ENCODE measurements around the gene TRAP1.
A peak's percentile ranks its signal among the peaks of the same experiment; 100 is the strongest.

TRAP1 gene

DNA sequence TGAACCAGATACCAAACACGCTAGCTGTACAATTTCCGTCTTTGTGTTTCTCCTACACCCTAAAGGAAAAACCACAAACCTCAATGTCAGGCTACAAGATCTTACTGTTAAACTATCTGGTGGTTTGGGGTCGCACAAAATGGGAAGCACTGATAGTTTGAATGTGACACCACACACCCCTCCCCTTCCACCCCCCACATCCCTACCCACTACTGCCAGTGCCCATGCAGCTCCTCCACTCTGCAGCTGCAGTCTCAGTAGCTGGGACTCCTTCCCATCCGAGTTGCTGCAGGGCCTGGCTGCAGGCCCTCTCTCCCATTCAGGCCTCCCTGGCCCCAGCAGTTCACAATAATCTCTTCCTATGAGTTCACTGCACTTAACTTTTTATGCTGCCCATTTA is 18.4 kb downstream of the TRAP1 start:
- H2AFZ ChIP-seq (ENCODE audit: low read depth, low read length) = no peak overlapping the region
- no peak overlapping the region for H3K4me2 ChIP-seq (ENCODE audit: low read length)
- H3K9ac ChIP-seq (ENCODE audit: low read length) = no peak overlapping the region
- H4K20me1 ChIP-seq (ENCODE audit: insufficient read depth, low read length) = peaks cover 7% of the 10 kb centered on the region
- H3K4me1 ChIP-seq (ENCODE audit: low read length) = peaks cover 16% of the 10 kb centered on the region
- H3K9me3 ChIP-seq (ENCODE audit: insufficient read depth, low read length) = no peaks in the 10 kb centered on the region
- H3K79me2 ChIP-seq (ENCODE audit: low read length) = peaks cover 93% of the 10 kb centered on the region
- H3K4me3 ChIP-seq (ENCODE audit: low read length) = no peak overlapping the region
- H3K36me3 ChIP-seq (replicated peaks; ENCODE audit: low read depth, low read length) = peaks cover 17% of the 10 kb centered on the region
- H3K27me3 ChIP-seq (ENCODE audit: low read depth, low read length) = no peaks in the 10 kb centered on the region
- TF ChIP-seq, protein P1, sequence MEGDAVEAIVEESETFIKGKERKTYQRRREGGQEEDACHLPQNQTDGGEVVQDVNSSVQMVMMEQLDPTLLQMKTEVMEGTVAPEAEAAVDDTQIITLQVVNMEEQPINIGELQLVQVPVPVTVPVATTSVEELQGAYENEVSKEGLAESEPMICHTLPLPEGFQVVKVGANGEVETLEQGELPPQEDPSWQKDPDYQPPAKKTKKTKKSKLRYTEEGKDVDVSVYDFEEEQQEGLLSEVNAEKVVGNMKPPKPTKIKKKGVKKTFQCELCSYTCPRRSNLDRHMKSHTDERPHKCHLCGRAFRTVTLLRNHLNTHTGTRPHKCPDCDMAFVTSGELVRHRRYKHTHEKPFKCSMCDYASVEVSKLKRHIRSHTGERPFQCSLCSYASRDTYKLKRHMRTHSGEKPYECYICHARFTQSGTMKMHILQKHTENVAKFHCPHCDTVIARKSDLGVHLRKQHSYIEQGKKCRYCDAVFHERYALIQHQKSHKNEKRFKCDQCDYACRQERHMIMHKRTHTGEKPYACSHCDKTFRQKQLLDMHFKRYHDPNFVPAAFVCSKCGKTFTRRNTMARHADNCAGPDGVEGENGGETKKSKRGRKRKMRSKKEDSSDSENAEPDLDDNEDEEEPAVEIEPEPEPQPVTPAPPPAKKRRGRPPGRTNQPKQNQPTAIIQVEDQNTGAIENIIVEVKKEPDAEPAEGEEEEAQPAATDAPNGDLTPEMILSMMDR (IDR thresholded peaks at IDR 0.05; ENCODE audit: low read depth, low read length) = no peak
- TF ChIP-seq EZH2phosphoT487 (IDR thresholded peaks at IDR 0.05; ENCODE audit: low read depth) = no peak
- H3K27ac ChIP-seq (ENCODE audit: low read length) = no peak overlapping the region

DNA sequence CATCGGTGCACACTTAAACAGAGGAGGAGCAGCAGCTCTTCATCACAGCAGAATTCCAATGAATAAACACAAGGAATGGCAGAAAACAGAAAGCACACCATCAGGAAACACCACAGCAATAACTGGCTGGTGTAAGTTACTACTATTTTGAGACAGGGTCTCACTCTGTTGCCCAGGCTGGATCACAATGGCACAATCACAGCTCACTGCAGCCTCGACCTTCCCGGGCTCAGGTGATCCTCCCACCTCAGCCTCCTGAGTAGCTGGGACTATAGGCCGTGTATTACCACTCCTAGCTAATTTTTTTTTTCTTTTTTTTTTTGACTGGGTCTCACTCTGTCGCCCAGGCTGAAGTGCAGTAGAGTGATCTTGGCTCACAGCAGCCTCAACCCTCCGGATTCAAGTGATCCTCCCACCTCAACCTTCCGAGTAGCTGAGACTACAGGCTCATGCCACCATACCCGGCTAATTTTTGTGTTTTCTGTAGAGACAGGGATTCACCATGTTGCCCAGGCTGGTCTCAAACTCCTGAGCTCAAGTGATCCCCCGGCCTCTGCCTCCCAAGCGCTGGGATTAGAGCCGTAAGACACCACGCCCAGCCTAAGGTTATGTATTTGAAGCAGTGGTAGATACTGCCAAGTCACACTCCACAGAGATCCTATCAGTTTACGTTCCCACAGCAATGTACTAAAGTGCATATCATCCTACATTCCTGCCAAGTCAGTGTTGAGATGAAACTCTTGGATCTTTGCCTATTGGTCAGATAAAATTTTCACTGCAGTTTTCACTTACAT is 20.7 kb downstream of the TRAP1 start:
- peaks cover 87% of the 10 kb centered on the region for H3K79me2 ChIP-seq (ENCODE audit: low read length)
- peaks cover 7% of the 10 kb centered on the region for H4K20me1 ChIP-seq (ENCODE audit: insufficient read depth, low read length)
- H3K4me2 ChIP-seq (ENCODE audit: low read length) = peak overlapping the region; percentile 43; the same call in 1 of the 2 replicates
- H3K9me3 ChIP-seq (ENCODE audit: insufficient read depth, low read length) = no peaks in the 10 kb centered on the region
- TF ChIP-seq, protein P1 (IDR thresholded peaks at IDR 0.05; ENCODE audit: low read depth, low read length) = no peak
- no peak for TF ChIP-seq EZH2phosphoT487 (IDR thresholded peaks at IDR 0.05; ENCODE audit: low read depth)
- no peak overlapping the region for H3K4me3 ChIP-seq (ENCODE audit: low read length)
- no peak overlapping the region for H3K9ac ChIP-seq (ENCODE audit: low read length)
- no peaks in the 10 kb centered on the region for H3K27me3 ChIP-seq (ENCODE audit: low read depth, low read length)
- H3K27ac ChIP-seq (ENCODE audit: low read length) = no peak overlapping the region
- peaks cover 16% of the 10 kb centered on the region for H3K4me1 ChIP-seq (ENCODE audit: low read length)
- H2AFZ ChIP-seq (ENCODE audit: low read depth, low read length) = no peak overlapping the region
- peaks cover 15% of the 10 kb centered on the region for H3K36me3 ChIP-seq (replicated peaks; ENCODE audit: low read depth, low read length)

DNA sequence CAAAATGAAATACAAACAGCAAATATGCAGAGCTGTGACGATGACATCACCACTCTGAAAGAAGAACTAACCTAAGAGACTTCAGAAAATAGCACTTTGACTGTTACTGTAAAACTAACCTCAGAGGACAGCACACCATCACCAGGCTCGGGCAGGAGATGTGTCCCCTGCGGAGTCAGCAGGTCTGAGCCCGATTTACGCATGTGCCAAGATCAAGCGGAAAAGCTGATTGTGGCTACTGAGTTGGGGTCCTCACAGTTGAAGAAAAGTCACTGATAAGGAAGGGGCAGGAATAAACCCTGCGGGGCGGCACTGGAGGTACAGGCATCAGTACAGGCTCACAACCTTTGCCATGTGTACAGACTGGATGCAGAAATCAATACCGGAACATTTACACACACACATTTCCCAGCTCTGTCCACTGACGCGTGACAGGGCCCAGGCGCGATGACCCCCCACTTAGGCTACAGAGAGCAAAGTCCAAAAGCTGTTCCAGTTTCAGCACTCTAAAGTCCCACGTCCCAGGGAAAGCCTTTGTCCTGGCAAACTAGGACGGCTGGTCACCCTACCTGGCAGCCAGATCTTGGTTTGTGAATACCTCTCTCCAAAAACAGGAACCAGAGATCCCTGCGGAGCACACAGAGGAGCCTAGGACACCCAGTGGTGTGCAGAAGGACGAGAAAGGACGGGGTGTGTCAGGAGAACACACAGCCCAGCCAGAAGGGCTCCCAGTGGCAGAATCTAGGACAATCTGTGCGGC is 21.5 kb downstream of the TRAP1 start:
- peak overlapping the region; percentile 1; the same call in 1 of the 2 replicates for H3K4me3 ChIP-seq (ENCODE audit: low read length)
- no peak overlapping the region for H3K9ac ChIP-seq (ENCODE audit: low read length)
- peaks cover 7% of the 10 kb centered on the region for H4K20me1 ChIP-seq (ENCODE audit: insufficient read depth, low read length)
- no peaks in the 10 kb centered on the region for H3K27me3 ChIP-seq (ENCODE audit: low read depth, low read length)
- H2AFZ ChIP-seq (ENCODE audit: low read depth, low read length) = no peak overlapping the region
- TF ChIP-seq, protein P1 (IDR thresholded peaks at IDR 0.05; ENCODE audit: low read depth, low read length) = no peak
- TF ChIP-seq EZH2phosphoT487 (IDR thresholded peaks at IDR 0.05; ENCODE audit: low read depth) = no peak
- peaks cover 15% of the 10 kb centered on the region for H3K36me3 ChIP-seq (replicated peaks; ENCODE audit: low read depth, low read length)
- H3K79me2 ChIP-seq (ENCODE audit: low read length) = peaks cover 84% of the 10 kb centered on the region
- no peaks in the 10 kb centered on the region for H3K9me3 ChIP-seq (ENCODE audit: insufficient read depth, low read length)
- peak overlapping the region; percentile 48 for H3K27ac ChIP-seq (ENCODE audit: low read length)
- H3K4me1 ChIP-seq (ENCODE audit: low read length) = peaks cover 16% of the 10 kb centered on the region
- peak overlapping the region; percentile 43 for H3K4me2 ChIP-seq (ENCODE audit: low read length)

DNA sequence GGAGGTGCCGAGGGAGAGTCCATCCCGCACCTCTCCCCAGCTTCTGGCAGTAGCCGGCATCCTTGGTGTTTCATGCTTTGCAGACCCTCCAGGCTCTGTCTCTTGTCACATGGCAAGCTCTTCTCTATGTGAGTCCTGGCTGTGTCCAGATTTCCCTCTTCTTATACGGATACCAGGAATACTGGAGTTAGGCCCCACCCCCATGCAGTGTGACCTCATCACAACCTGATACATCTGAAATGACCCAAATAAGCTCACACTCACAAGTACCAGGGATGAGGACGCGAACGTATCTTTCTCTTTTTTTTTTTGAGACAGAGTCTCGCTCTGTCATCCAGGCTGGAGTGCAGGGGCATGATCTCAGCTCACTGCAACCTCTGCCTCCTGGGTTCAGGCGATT is 23.3 kb downstream of the TRAP1 start:
- no peak overlapping the region for H2AFZ ChIP-seq (ENCODE audit: low read depth, low read length)
- no peaks in the 10 kb centered on the region for H3K9me3 ChIP-seq (ENCODE audit: insufficient read depth, low read length)
- H4K20me1 ChIP-seq (ENCODE audit: insufficient read depth, low read length) = peaks cover 7% of the 10 kb centered on the region
- H3K27ac ChIP-seq (ENCODE audit: low read length) = no peak overlapping the region
- peaks cover 71% of the 10 kb centered on the region for H3K79me2 ChIP-seq (ENCODE audit: low read length)
- H3K4me3 ChIP-seq (ENCODE audit: low read length) = no peak overlapping the region
- peaks cover 23% of the 10 kb centered on the region for H3K36me3 ChIP-seq (replicated peaks; ENCODE audit: low read depth, low read length)
- H3K27me3 ChIP-seq (ENCODE audit: low read depth, low read length) = no peaks in the 10 kb centered on the region
- no peak overlapping the region for H3K9ac ChIP-seq (ENCODE audit: low read length)
- TF ChIP-seq, protein P1 (IDR thresholded peaks at IDR 0.05; ENCODE audit: low read depth, low read length) = no peak
- no peak for TF ChIP-seq EZH2phosphoT487 (IDR thresholded peaks at IDR 0.05; ENCODE audit: low read depth)
- no peak overlapping the region for H3K4me2 ChIP-seq (ENCODE audit: low read length)
- peaks cover 16% of the 10 kb centered on the region for H3K4me1 ChIP-seq (ENCODE audit: low read length)
